ENCODE results near the gene PHLDA2. TPM values are rescaled to one million over a fixed set of nuclear protein-coding genes. Genes with fewer than 3 reads are reported as not detected.

The PHLDA2 gene
- total RNA-seq, 1 experiment from 2014 or later: 195 TPM

DNA sequence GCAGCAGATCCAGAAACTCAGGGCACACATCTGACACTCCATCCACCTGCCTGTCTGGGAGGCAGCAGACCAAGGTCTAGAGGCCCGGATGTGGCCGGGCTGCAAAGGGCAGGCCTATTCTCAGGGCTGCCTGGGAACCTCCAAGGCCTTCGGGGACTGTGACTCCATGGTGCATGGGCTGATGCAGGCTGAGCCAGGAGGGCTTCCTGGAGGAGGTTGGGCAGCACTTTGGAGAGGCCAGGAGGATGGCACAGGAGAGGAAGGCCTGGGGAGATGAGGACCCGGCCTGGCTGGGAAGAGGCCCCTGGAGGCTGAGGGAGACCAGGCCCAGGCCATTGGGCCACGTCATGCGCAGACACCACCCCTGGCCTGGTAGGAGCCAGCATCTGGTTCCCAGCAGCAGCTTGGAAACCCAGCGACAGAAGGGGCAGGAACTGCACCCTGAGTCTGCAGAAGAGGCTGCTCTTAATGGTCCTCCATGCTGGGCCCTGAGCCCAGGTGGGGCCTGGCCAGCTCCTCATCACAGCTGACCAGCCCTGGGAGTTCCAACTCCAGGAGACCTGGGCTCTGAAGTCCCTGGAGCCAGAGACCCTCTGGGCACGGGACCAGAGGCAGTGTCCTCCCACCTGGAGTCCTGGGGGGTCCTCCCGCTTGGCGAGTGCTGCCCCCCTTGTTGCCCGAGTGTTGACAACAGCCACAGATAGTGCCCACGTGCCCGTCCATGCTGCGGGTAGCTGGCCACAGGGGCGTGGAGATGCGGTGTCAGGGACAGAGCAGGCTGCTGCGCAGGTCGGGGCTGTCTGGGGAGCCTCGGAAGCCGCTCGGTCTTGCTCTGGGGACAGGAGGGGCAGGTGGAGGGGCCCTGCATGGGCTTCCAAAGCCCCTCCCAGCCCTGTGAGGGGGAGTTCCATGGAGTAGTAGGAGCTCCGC, 5.5 kb downstream of the PHLDA2 start:
- peaks cover 37% of the 10 kb centered on the region for H3K4me1 ChIP-seq (ENCODE audit: control insufficient read depth, insufficient read depth, low read length)
- BruUV-seq (replicated peaks): no TSS peak
- ChIA-PET POLR2A (no interaction called here), CTCF (interaction anchor here (0.7 to 0.9 kb wide), 2 partner anchors 22 to 30 kb away, joined by 5 read pairs; no protein-coding TSS in a partner anchor)
- peak overlapping the region; percentile 41 for H3K27ac ChIP-seq (ENCODE audit: low read length)
- intact Hi-C loops (cut with micrococcal nuclease; ENCODE audit: unreplicated experiment): no loop called here
- H3K27me3 ChIP-seq (ENCODE audit: control insufficient read depth, insufficient read depth, low read length): no peaks in the 10 kb centered on the region
- DNase-seq (ENCODE audit: low read depth, low spot score) (no peak), ATAC-seq (peak; percentile 2; the same call in 1 of the 2 replicates)
- no peak for TF ChIP-seq SIN3A (IDR thresholded peaks at IDR 0.05; ENCODE audit: borderline replicate concordance, insufficient read depth, low read depth, low read length)
- TF ChIP-seq, protein P1, sequence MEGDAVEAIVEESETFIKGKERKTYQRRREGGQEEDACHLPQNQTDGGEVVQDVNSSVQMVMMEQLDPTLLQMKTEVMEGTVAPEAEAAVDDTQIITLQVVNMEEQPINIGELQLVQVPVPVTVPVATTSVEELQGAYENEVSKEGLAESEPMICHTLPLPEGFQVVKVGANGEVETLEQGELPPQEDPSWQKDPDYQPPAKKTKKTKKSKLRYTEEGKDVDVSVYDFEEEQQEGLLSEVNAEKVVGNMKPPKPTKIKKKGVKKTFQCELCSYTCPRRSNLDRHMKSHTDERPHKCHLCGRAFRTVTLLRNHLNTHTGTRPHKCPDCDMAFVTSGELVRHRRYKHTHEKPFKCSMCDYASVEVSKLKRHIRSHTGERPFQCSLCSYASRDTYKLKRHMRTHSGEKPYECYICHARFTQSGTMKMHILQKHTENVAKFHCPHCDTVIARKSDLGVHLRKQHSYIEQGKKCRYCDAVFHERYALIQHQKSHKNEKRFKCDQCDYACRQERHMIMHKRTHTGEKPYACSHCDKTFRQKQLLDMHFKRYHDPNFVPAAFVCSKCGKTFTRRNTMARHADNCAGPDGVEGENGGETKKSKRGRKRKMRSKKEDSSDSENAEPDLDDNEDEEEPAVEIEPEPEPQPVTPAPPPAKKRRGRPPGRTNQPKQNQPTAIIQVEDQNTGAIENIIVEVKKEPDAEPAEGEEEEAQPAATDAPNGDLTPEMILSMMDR (IDR thresholded peaks at IDR 0.05): no peak
- TF ChIP-seq TCF7L2 (IDR thresholded peaks at IDR 0.05; ENCODE audit: low read depth, low read length): no peak
- no peak for TF ChIP-seq POLR2AphosphoS5 (IDR thresholded peaks at IDR 0.05; ENCODE audit: low read depth, low read length)
- TF ChIP-seq, protein P2, sequence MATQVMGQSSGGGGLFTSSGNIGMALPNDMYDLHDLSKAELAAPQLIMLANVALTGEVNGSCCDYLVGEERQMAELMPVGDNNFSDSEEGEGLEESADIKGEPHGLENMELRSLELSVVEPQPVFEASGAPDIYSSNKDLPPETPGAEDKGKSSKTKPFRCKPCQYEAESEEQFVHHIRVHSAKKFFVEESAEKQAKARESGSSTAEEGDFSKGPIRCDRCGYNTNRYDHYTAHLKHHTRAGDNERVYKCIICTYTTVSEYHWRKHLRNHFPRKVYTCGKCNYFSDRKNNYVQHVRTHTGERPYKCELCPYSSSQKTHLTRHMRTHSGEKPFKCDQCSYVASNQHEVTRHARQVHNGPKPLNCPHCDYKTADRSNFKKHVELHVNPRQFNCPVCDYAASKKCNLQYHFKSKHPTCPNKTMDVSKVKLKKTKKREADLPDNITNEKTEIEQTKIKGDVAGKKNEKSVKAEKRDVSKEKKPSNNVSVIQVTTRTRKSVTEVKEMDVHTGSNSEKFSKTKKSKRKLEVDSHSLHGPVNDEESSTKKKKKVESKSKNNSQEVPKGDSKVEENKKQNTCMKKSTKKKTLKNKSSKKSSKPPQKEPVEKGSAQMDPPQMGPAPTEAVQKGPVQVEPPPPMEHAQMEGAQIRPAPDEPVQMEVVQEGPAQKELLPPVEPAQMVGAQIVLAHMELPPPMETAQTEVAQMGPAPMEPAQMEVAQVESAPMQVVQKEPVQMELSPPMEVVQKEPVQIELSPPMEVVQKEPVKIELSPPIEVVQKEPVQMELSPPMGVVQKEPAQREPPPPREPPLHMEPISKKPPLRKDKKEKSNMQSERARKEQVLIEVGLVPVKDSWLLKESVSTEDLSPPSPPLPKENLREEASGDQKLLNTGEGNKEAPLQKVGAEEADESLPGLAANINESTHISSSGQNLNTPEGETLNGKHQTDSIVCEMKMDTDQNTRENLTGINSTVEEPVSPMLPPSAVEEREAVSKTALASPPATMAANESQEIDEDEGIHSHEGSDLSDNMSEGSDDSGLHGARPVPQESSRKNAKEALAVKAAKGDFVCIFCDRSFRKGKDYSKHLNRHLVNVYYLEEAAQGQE (IDR thresholded peaks at IDR 0.05; ENCODE audit: insufficient read depth in 1 of 2, low read depth in 2 of 2, low read length in 1 of 2): no peak
- no peaks in the 10 kb centered on the region; the same call in 1 of the 2 replicates for H3K36me3 ChIP-seq (ENCODE audit: control insufficient read depth, insufficient read depth, low read length)
- in situ Hi-C loops (cut with HindIII; ENCODE audit: low pct_unique_long_range_greater_than_20kb, low sequenced_read_pairs): no loop called here
- H3K9me3 ChIP-seq (ENCODE audit: control insufficient read depth, insufficient read depth, low read depth, low read length): no peaks in the 10 kb centered on the region
- H3K4me3 ChIP-seq (ENCODE audit: low read depth in 2 of 2, low read length in 2 of 2): no peak overlapping the region

DNA sequence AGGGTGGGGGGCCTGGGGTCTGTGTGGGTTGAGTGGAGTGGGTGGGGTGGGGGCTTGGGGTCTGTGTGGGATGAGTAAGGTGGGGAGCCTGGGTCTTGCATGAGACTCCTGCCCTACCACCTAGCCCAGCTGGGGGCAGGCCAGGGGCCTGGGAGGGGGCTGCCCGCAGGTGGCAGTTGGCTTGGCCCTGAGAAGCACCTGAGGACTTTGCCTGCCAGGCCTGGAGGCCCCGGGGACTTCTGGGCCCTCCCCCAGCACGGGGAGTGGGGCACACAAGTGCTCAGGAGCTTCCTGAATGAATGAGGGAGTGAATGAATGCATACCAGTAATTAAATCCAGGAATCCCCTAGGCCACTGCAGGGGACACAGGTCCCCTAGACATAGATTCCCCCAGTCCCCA, 6.6 kb downstream of the PHLDA2 start:
- DNase-seq (ENCODE audit: low read depth, low spot score): no peak
- in situ Hi-C loops (cut with HindIII; ENCODE audit: low pct_unique_long_range_greater_than_20kb, low sequenced_read_pairs) (no loop called here), intact Hi-C loops (cut with micrococcal nuclease; ENCODE audit: unreplicated experiment) (no loop called here)
- Histone ChIP-seq H3K4me3 (ENCODE audit: low read depth in 2 of 2, low read length in 2 of 2) (no peak overlapping the region), H3K27me3 (ENCODE audit: control insufficient read depth, insufficient read depth, low read length) (no peaks in the 10 kb centered on the region), H3K4me1 (ENCODE audit: control insufficient read depth, insufficient read depth, low read length) (peaks cover 35% of the 10 kb centered on the region), H3K27ac (ENCODE audit: low read length) (no peak overlapping the region), H3K9me3 (ENCODE audit: control insufficient read depth, insufficient read depth, low read depth, low read length) (no peaks in the 10 kb centered on the region), H3K36me3 (ENCODE audit: control insufficient read depth, insufficient read depth, low read length) (no peaks in the 10 kb centered on the region)
- no peak for ATAC-seq
- ChIA-PET POLR2A (interaction anchor here (0.6 kb wide), 1 partner anchor 20 kb away, joined by 3 read pairs; a partner anchor contains a TSS), CTCF (interaction anchor here (0.7 kb wide), 1 partner anchor 29 kb away, joined by 5 read pairs; no protein-coding TSS in a partner anchor)
- TF ChIP-seq, protein P2 (IDR thresholded peaks at IDR 0.05; ENCODE audit: insufficient read depth in 1 of 2, low read depth in 2 of 2, low read length in 1 of 2): no peak
- no peak for TF ChIP-seq TCF7L2 (IDR thresholded peaks at IDR 0.05; ENCODE audit: low read depth, low read length)
- TF ChIP-seq POLR2AphosphoS5 (IDR thresholded peaks at IDR 0.05; ENCODE audit: low read depth, low read length): no peak
- TF ChIP-seq, protein P1 (IDR thresholded peaks at IDR 0.05): no peak
- no peak for TF ChIP-seq SIN3A (IDR thresholded peaks at IDR 0.05; ENCODE audit: borderline replicate concordance, insufficient read depth, low read depth, low read length)
- BruUV-seq (replicated peaks): no TSS peak

Data from Panc1 (cell line).